Panc1 (cell line): Measurements from ENCODE around the gene MPZL3. TPM values are rescaled to one million over a fixed set of nuclear protein-coding genes. Genes with fewer than 3 reads are reported as not detected.

ENCODE experiments used
- ATAC-seq: fragments of 200-7000 bp; cut with Tn5 transposase; 2 replicates; pipeline ENCODE4 v1.9.1; 2020; ENCODE audit warnings: mild to moderate bottlenecking, moderate library complexity
- BruUV-seq: library from RNA; stranded (reverse); fragments of 400-500 nt; replicated peaks from 2 replicates; lab custom pipeline; 2021; lab: Mats Ljungman, UMichigan
- CTCF ChIA-PET: fragments of 300-600 bp; sonication (Branson Sonifier 250); formaldehyde crosslinking; loops from one replicate; lab custom pipeline; 2022; ENCODE audit warnings: antibody characterized with exemption; lab: Charles Lee
- POLR2A ChIA-PET: fragments of 300-600 bp; sonication (Branson Sonifier 250); formaldehyde crosslinking; loops from one replicate; lab custom pipeline; 2022; ENCODE audit warnings: antibody characterized with exemption; lab: Charles Lee
- DNase-seq: peaks from one replicate; pipeline ENCODE4 v3.0.0-alpha.2; 2010; ENCODE audit warnings: low read depth, low spot score
- H3K27ac ChIP-seq: 2 replicates; pipeline ENCODE4 v1.5.1; 2011; ENCODE audit warnings: mild to moderate bottlenecking, low read length, inconsistent platforms
- H3K27me3 ChIP-seq: fragments of 200-500 bp; sonication (Bioruptor generic); 2 replicates; pipeline ENCODE4 v1.6.0; 2014; ENCODE audit warnings: low read length, inconsistent platforms; ENCODE audit not compliant: control insufficient read depth, insufficient read depth
- H3K36me3 ChIP-seq: fragments of 200-500 bp; sonication (Bioruptor generic); 2 replicates; pipeline ENCODE4 v1.5.1; 2014; ENCODE audit warnings: inconsistent platforms, mild to moderate bottlenecking, low read length, moderate library complexity; ENCODE audit not compliant: control insufficient read depth, insufficient read depth
- H3K4me1 ChIP-seq: 2 replicates; pipeline ENCODE4 v1.5.1; 2011; ENCODE audit warnings: inconsistent platforms, mild to moderate bottlenecking, low read length, moderate library complexity; ENCODE audit not compliant: control insufficient read depth, insufficient read depth
- H3K4me3 ChIP-seq, 2 experiments: 2 replicates each; pipeline ENCODE4 v1.5.1; 2011 to 2012; ENCODE audit warnings: low read depth in 2 of 2, low read length in 2 of 2, mild to moderate bottlenecking in 2 of 2, inconsistent platforms in 1 of 2, moderate library complexity in 1 of 2
- H3K9me3 ChIP-seq: fragments of 200-500 bp; sonication (Bioruptor generic); 2 replicates; pipeline ENCODE4 v1.5.1; 2014; ENCODE audit warnings: low read depth, mild to moderate bottlenecking, inconsistent platforms, low read length, moderate library complexity; ENCODE audit not compliant: control insufficient read depth, insufficient read depth
- POLR2AphosphoS5 ChIP-seq: IDR thresholded peaks from 2 replicates; pipeline ENCODE4 v1.6.1; 2012; ENCODE audit warnings: mild to moderate bottlenecking, low read depth, low read length, moderate library complexity
- SIN3A ChIP-seq: IDR thresholded peaks from 2 replicates; pipeline ENCODE4 v1.6.1; 2012; ENCODE audit warnings: low read depth, mild to moderate bottlenecking, low read length, moderate library complexity, borderline replicate concordance; ENCODE audit not compliant: insufficient read depth
- TCF7L2 ChIP-seq: IDR thresholded peaks from 2 replicates; pipeline ENCODE4 v1.6.1; 2011; ENCODE audit warnings: mild to moderate bottlenecking, low read depth, low read length, inconsistent platforms
- in situ Hi-C: cut with HindIII; loops from 2 replicates; pipeline ENCODE4 v1.10.0; 2016; ENCODE audit warnings: low sequenced_read_pairs, low pct_unique_long_range_greater_than_20kb
- intact Hi-C: fragments of 100-400 bp; cut with micrococcal nuclease; formaldehyde crosslinking; loops from one replicate; pipeline ENCODE4 v1.10.0; 2022; ENCODE audit not compliant: unreplicated experiment
- total RNA-seq: library from RNA; stranded (reverse); gene quantifications from one replicate; pipeline ENCODE4 v1.2.1, GENCODE V29; 2021; ENCODE audit not compliant: unreplicated experiment
- TF ChIP-seq, protein P1 (sequence below), 2 experiments: IDR thresholded peaks; 2 replicates each; pipeline ENCODE4 v1.6.1; 2011 to 2012; ENCODE audit warnings: low read depth in 2 of 2, control low read depth in 1 of 2, low read length in 1 of 2, mild to moderate bottlenecking in 1 of 2, moderate library complexity in 1 of 2; ENCODE audit not compliant: insufficient read depth in 1 of 2
- TF ChIP-seq, protein P2 (sequence below): fragments of 450-650 bp; IDR thresholded peaks from 2 replicates; pipeline ENCODE4 v1.5.1; 2017; ENCODE audit warnings: mild to moderate bottlenecking

Gene MPZL3
- total RNA-seq, 1 experiment from 2014 or later = 1.0 TPM

DNA sequence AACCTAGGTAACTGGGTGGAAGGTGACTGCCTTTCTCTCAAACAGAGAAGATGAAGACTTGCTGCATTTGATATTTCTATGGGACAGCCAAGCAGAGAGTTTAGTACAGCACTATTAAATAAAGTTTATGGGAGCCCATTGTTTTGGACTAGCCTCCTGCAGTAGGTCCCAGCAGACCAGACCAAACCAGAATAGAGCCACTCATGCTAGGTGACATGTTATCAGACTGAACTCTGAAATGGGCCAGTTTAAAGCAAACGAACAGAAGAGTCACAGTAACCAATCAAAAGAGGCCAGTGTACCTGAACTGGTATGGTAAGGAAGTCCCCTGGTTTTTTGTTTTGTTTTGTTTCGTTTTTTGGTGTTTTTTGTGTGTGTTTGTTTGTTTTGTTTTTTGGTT is 19.8 kb upstream of the MPZL3 start:
- ChIA-PET POLR2A (no interaction called here), CTCF (no interaction called here)
- Histone ChIP-seq H3K27ac (no peak overlapping the region), H3K36me3 (no peaks in the 10 kb centered on the region), H3K4me3 (no peak overlapping the region), H3K4me1 (no peaks in the 10 kb centered on the region), H3K27me3 (peaks cover 4% of the 10 kb centered on the region; the same call in 1 of the 2 replicates), H3K9me3 (no peaks in the 10 kb centered on the region)
- ATAC-seq = no peak
- TF ChIP-seq, protein P1, sequence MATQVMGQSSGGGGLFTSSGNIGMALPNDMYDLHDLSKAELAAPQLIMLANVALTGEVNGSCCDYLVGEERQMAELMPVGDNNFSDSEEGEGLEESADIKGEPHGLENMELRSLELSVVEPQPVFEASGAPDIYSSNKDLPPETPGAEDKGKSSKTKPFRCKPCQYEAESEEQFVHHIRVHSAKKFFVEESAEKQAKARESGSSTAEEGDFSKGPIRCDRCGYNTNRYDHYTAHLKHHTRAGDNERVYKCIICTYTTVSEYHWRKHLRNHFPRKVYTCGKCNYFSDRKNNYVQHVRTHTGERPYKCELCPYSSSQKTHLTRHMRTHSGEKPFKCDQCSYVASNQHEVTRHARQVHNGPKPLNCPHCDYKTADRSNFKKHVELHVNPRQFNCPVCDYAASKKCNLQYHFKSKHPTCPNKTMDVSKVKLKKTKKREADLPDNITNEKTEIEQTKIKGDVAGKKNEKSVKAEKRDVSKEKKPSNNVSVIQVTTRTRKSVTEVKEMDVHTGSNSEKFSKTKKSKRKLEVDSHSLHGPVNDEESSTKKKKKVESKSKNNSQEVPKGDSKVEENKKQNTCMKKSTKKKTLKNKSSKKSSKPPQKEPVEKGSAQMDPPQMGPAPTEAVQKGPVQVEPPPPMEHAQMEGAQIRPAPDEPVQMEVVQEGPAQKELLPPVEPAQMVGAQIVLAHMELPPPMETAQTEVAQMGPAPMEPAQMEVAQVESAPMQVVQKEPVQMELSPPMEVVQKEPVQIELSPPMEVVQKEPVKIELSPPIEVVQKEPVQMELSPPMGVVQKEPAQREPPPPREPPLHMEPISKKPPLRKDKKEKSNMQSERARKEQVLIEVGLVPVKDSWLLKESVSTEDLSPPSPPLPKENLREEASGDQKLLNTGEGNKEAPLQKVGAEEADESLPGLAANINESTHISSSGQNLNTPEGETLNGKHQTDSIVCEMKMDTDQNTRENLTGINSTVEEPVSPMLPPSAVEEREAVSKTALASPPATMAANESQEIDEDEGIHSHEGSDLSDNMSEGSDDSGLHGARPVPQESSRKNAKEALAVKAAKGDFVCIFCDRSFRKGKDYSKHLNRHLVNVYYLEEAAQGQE (IDR thresholded peaks at IDR 0.05; ENCODE audit: insufficient read depth in 1 of 2, low read depth in 2 of 2, low read length in 1 of 2) = no peak
- TF ChIP-seq, protein P2, sequence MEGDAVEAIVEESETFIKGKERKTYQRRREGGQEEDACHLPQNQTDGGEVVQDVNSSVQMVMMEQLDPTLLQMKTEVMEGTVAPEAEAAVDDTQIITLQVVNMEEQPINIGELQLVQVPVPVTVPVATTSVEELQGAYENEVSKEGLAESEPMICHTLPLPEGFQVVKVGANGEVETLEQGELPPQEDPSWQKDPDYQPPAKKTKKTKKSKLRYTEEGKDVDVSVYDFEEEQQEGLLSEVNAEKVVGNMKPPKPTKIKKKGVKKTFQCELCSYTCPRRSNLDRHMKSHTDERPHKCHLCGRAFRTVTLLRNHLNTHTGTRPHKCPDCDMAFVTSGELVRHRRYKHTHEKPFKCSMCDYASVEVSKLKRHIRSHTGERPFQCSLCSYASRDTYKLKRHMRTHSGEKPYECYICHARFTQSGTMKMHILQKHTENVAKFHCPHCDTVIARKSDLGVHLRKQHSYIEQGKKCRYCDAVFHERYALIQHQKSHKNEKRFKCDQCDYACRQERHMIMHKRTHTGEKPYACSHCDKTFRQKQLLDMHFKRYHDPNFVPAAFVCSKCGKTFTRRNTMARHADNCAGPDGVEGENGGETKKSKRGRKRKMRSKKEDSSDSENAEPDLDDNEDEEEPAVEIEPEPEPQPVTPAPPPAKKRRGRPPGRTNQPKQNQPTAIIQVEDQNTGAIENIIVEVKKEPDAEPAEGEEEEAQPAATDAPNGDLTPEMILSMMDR = no peak
- TF ChIP-seq POLR2AphosphoS5 (no peak), TCF7L2 (no peak), SIN3A (no peak)
- no TSS peak for BruUV-seq
- intact Hi-C loops (no loop called here), in situ Hi-C loops (no loop called here)
- no peak for DNase-seq

DNA sequence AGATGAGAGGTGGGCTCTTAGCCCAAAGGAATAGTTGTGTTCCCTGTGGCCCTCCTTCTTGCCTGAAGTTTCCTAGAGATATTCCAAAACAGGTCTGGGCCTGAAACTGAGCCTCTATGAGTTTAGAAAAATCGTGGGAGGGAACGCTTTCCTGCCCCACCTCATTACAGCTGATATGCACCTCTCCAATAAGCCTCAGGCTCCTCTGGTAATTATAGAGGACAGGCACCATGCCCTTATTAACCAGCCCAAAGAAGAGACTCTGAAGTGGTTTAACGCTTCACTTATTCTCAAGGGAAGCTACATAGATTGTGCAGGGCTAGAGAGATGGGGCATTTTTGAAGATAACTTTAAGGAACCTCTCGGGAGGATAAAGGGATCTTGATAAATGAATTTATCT is 15.3 kb upstream of the MPZL3 start:
- Histone ChIP-seq H3K4me3 (no peak overlapping the region), H3K36me3 (no peaks in the 10 kb centered on the region; the same call in 1 of the 2 replicates), H3K4me1 (peaks cover 8% of the 10 kb centered on the region; the same call in 1 of the 2 replicates), H3K9me3 (no peaks in the 10 kb centered on the region), H3K27ac (no peak overlapping the region), H3K27me3 (peaks cover 16% of the 10 kb centered on the region)
- ATAC-seq (no peak), DNase-seq (no peak)
- TF ChIP-seq, protein P2 = no peak
- TF ChIP-seq TCF7L2 (no peak), POLR2AphosphoS5 (no peak)
- TF ChIP-seq, protein P1 (IDR thresholded peaks at IDR 0.05; ENCODE audit: insufficient read depth in 1 of 2, low read depth in 2 of 2, low read length in 1 of 2) = no peak
- BruUV-seq = no TSS peak
- in situ Hi-C loops = no loop called here
- CTCF ChIA-PET = interaction anchor here (0.6 kb wide), 1 partner anchor 163 kb away, joined by 3 read pairs; no protein-coding TSS in a partner anchor
- POLR2A ChIA-PET = no interaction called here
- intact Hi-C loops = no loop called here
